Neuronal stem cell (in vitro differentiated cells): ENCODE results near the gene HSP90AB1.

Source experiments
- DNase-seq: peaks from one replicate; pipeline ENCODE4 v3.0.0-alpha.2; 2013; ENCODE audit warnings: low spot score
- H2AFZ ChIP-seq: one replicate; pipeline ENCODE4 v1.6.1; 2013; ENCODE audit warnings: mild to moderate bottlenecking, low read length, inconsistent platforms
- H2AK5ac ChIP-seq: 2 replicates; pipeline ENCODE4 v1.6.1; 2013; ENCODE audit warnings: low read depth, mild to moderate bottlenecking, inconsistent platforms, low read length, moderate library complexity, mixed read lengths
- H2BK120ac ChIP-seq: 2 replicates; pipeline ENCODE4 v1.6.1; 2013; ENCODE audit warnings: low read depth, mild to moderate bottlenecking, inconsistent platforms, low read length, moderate library complexity, mixed read lengths
- H2BK12ac ChIP-seq: one replicate; pipeline ENCODE4 v1.6.1; 2013; ENCODE audit warnings: low read length, inconsistent platforms
- H2BK15ac ChIP-seq: 2 replicates; pipeline ENCODE4 v1.6.1; 2013; ENCODE audit warnings: mild to moderate bottlenecking, low read length, inconsistent platforms, mixed read lengths
- H2BK5ac ChIP-seq: one replicate; pipeline ENCODE4 v1.6.1; 2013; ENCODE audit warnings: inconsistent platforms, mild to moderate bottlenecking, low read length, moderate library complexity
- H3K14ac ChIP-seq: one replicate; pipeline ENCODE4 v1.6.1; 2013; ENCODE audit warnings: low read length, inconsistent platforms
- H3K18ac ChIP-seq: 2 replicates; pipeline ENCODE4 v1.6.1; 2013; ENCODE audit warnings: low read length, inconsistent platforms
- H3K23ac ChIP-seq: 2 replicates; pipeline ENCODE4 v1.6.1; 2013; ENCODE audit warnings: low read depth, mild to moderate bottlenecking, mixed read lengths, low read length, inconsistent platforms; ENCODE audit not compliant: poor library complexity
- H3K27ac ChIP-seq: replicated peaks from 3 replicates; pipeline ENCODE4 v1.5.1; 2013; ENCODE audit warnings: low read length, inconsistent platforms
- H3K27me3 ChIP-seq, 3 experiments: 2 replicates each; pipeline ENCODE4 v1.6.1; 2013; ENCODE audit warnings: low read length in 3 of 3, mild to moderate bottlenecking in 2 of 3, inconsistent platforms in 1 of 3, low read depth in 1 of 3, mixed read lengths in 1 of 3, moderate library complexity in 1 of 3; ENCODE audit not compliant: control insufficient read depth in 3 of 3, insufficient read depth in 3 of 3
- H3K36me3 ChIP-seq, 2 donors: replicated peaks in 1 of 2; 2 replicates each; pipeline ENCODE4 v1.6.1; 2013; ENCODE audit warnings: low read length in 2 of 2; ENCODE audit not compliant: control insufficient read depth in 2 of 2, insufficient read depth in 2 of 2
- H3K4ac ChIP-seq: 2 replicates; pipeline ENCODE4 v1.6.1; 2013; ENCODE audit warnings: inconsistent platforms, mild to moderate bottlenecking, low read length, moderate library complexity
- H3K4me1 ChIP-seq, 2 donors: 1 replicate in 1 of 2; 2 replicates in 1 of 2; pipeline ENCODE4 v1.6.1; 2013; ENCODE audit warnings: low read length in 2 of 2, low read depth in 1 of 2; ENCODE audit not compliant: control insufficient read depth in 2 of 2, insufficient read depth in 1 of 2
- H3K4me2 ChIP-seq: one replicate; pipeline ENCODE4 v1.6.1; 2013; ENCODE audit warnings: mild to moderate bottlenecking, low read length, inconsistent platforms; ENCODE audit not compliant: insufficient read depth, poor library complexity, severe bottlenecking
- H3K4me3 ChIP-seq, 2 donors: 2 replicates each; pipeline ENCODE4 v1.5.1; 2013; ENCODE audit warnings: low read length in 2 of 2, mild to moderate bottlenecking in 2 of 2, inconsistent platforms in 1 of 2, moderate library complexity in 1 of 2
- H3K79me1 ChIP-seq: one replicate; pipeline ENCODE4 v1.6.1; 2013; ENCODE audit warnings: low read depth, mild to moderate bottlenecking, inconsistent platforms, low read length, moderate library complexity
- H3K9ac ChIP-seq: one replicate; pipeline ENCODE4 v1.6.1; 2013; ENCODE audit warnings: mild to moderate bottlenecking, low read depth, low read length, inconsistent platforms; ENCODE audit not compliant: poor library complexity
- H3K9me3 ChIP-seq, 2 donors: replicated peaks in 1 of 2; 2 replicates each; pipeline versions ENCODE3 to v1.6.1; 2013; ENCODE audit warnings: low read length in 2 of 2, mild to moderate bottlenecking in 2 of 2, inconsistent platforms in 1 of 2, low read depth in 1 of 2, mixed read lengths in 1 of 2, moderate library complexity in 1 of 2; ENCODE audit not compliant: control insufficient read depth in 2 of 2, insufficient read depth in 1 of 2
- H4K8ac ChIP-seq: one replicate; pipeline ENCODE4 v1.6.1; 2013; ENCODE audit warnings: low read depth, mild to moderate bottlenecking, inconsistent platforms, low read length, moderate library complexity
- H4K91ac ChIP-seq: one replicate; pipeline ENCODE4 v1.6.1; 2013; ENCODE audit warnings: low read length, low read depth, mild to moderate bottlenecking, inconsistent platforms; ENCODE audit not compliant: poor library complexity
- WGBS, 2 donors: extraction: QIAGEN DNeasy Blood & Tissue Kit; methylation state at CpG; one replicate each; pipeline ENCODE4 v1.1.7; 2013; ENCODE audit warnings: missing lambda C conversion rate in 2 of 2, mixed read lengths in 1 of 2; ENCODE audit not compliant: insufficient read length in 2 of 2, insufficient replicate concordance in 1 of 2; ENCODE audit errors: extremely low coverage in 2 of 2; 5-methylcytosine and 5-hydroxymethylcytosine counted together

The HSP90AB1 gene

GRCh38 chr6:44269178-44269920, 22.4 kb downstream of the HSP90AB1 start:
- peaks cover 33 to 44% of the 10 kb centered on the region in 2 donors for H3K4me1 ChIP-seq
- H3K14ac ChIP-seq: no peak overlapping the region
- no peak overlapping the region for H4K8ac ChIP-seq
- no peak overlapping the region for H3K27ac ChIP-seq
- no peaks in the 10 kb centered on the region for H3K9me3 ChIP-seq
- no peak overlapping the region for H2BK15ac ChIP-seq
- H2BK12ac ChIP-seq: no peak overlapping the region
- no peak overlapping the region for H3K4ac ChIP-seq
- H4K91ac ChIP-seq: no peak overlapping the region
- H3K27me3 ChIP-seq: peaks cover 0 to 3% (median 0%) of the 10 kb centered on the region in 3 experiments
- no peak overlapping the region for H2BK120ac ChIP-seq
- no peak overlapping the region for H3K9ac ChIP-seq
- H2AK5ac ChIP-seq: no peak overlapping the region
- DNase-seq: no peak
- H2BK5ac ChIP-seq: no peak overlapping the region
- H3K79me1 ChIP-seq: peaks cover 2% of the 10 kb centered on the region
- H3K4me3 ChIP-seq: peak overlapping the region in 1 of 2 donors; percentile 51
- H3K36me3 ChIP-seq: peaks cover 2 to 17% of the 10 kb centered on the region in 2 donors
- no CpG with 5 or more reads among the region's 1 CpG for WGBS, 2 donors
- no peak overlapping the region for H3K23ac ChIP-seq
- H2AFZ ChIP-seq: no peak overlapping the region
- H3K4me2 ChIP-seq: no peak overlapping the region
- H3K18ac ChIP-seq: no peak overlapping the region

- no peaks in the 10 kb centered on the region for H3K9me3 ChIP-seq
- peak within 1 kb of the TSS; percentile 60 for H3K9ac ChIP-seq
- no peak within 1 kb of the TSS for H4K91ac ChIP-seq
- H3K4me3 ChIP-seq: peak within 1 kb of the TSS; percentile 51 to 78
- no peak within 1 kb of the TSS for H3K27ac ChIP-seq
- no CpG with 5 or more reads among the region's 29 CpGs for WGBS, 2 donors
- H3K4me2 ChIP-seq: peak within 1 kb of the TSS; percentile 72
- no peak within 1 kb of the TSS for H4K8ac ChIP-seq
- H3K36me3 ChIP-seq: peaks cover 2 to 20% of the 10 kb centered on the region in 2 donors
- H2AFZ ChIP-seq: peak within 1 kb of the TSS; percentile 79
- H2AK5ac ChIP-seq: peak within 1 kb of the TSS; percentile 77
- no peak within 1 kb of the TSS for H2BK5ac ChIP-seq
- no peak for DNase-seq
- H2BK15ac ChIP-seq: no peak within 1 kb of the TSS
- H3K4ac ChIP-seq: no peak within 1 kb of the TSS
- H2BK120ac ChIP-seq: no peak within 1 kb of the TSS
- H3K14ac ChIP-seq: no peak within 1 kb of the TSS
- peaks cover 29 to 40% of the 10 kb centered on the region in 2 donors for H3K4me1 ChIP-seq
- H3K27me3 ChIP-seq: peaks cover 0 to 3% (median 0%) of the 10 kb centered on the region in 3 experiments
- no peaks in the 10 kb centered on the region for H3K79me1 ChIP-seq
- H3K18ac ChIP-seq: peak within 1 kb of the TSS; percentile 54
- no peak within 1 kb of the TSS for H2BK12ac ChIP-seq
- no peak within 1 kb of the TSS for H3K23ac ChIP-seq
These were observed 23.1 kb downstream of the HSP90AB1 start, which contains the start of gene TMEM151B for GRCh38 chr6:44269921-44270525. Gene TMEM151B (plus strand): TSS chr6:44270450. CDS start chr6:44270743, 293 bp downstream.

GRCh38 chr6:44270526-44271405, 23.9 kb downstream of the HSP90AB1 start:
- Histone ChIP-seq H3K9ac (no peak overlapping the region), H3K23ac (no peak overlapping the region), H4K91ac (no peak overlapping the region), H2BK12ac (no peak overlapping the region), H3K36me3 (peaks cover 2 to 20% of the 10 kb centered on the region in 2 donors), H2BK120ac (no peak overlapping the region), H2AFZ (peak overlapping the region; percentile 79), H3K4me1 (peaks cover 29 to 40% of the 10 kb centered on the region in 2 donors), H3K14ac (no peak overlapping the region), H2AK5ac (peak overlapping the region; percentile 77), H2BK5ac (no peak overlapping the region), H3K9me3 (no peaks in the 10 kb centered on the region), H3K18ac (peak overlapping the region; percentile 54), H4K8ac (no peak overlapping the region), H3K4ac (no peak overlapping the region), H3K27ac (no peak overlapping the region), H3K27me3 (peaks cover 0 to 3% (median 0%) of the 10 kb centered on the region in 3 experiments), H2BK15ac (no peak overlapping the region), H3K4me2 (peak overlapping the region; percentile 72), H3K4me3 (peak overlapping the region; percentile 51 to 78), H3K79me1 (peaks cover 2% of the 10 kb centered on the region)
- WGBS, 2 donors: no CpG with 5 or more reads among the region's 90 CpGs
- DNase-seq: peak; percentile 68
